DMS53 treated with DMSO at 0.1 percent for 48 hours (cell line): ENCODE data around the gene GRM8.
"Not testable (repeated sequence)": the region's sequence is repeated elsewhere in the genome, so short reads cannot be mapped to it uniquely, and the experiment has no call there.

Experiments used
- DNase-seq: peaks from one replicate; lab custom pipeline; 2025; ENCODE audit not compliant: unreplicated experiment; lab: John Stamatoyannopoulos, UW

The GRM8 gene

DNA sequence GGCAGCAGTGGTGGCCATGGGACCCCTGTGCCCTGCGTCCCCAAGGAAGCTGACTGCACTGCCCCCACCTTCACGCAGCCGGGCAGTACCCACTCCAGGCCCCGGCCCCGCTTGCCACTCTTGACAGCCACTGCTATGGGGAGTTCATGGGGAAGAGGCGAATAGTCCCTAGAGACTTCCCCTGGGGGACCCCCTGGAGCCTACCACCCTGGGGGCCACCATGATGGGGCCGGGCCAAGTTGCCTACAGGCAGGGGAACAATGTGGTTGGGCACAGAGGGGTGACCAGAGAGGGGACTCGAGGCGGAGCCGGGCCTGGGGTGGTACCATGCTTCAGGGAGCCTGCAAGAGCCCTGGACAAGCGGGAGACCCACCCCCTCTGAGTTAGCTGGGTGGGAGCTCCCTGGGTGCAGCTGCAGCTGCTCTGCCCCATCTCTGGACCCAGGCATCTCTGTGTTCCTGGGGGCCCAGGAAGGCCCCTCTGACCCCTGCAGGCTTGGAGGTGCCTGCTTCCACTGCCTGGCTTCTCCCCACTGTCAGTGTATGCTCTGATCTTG lies 567.6 kb downstream of the GRM8 start:
- no peak for DNase-seq

DNA sequence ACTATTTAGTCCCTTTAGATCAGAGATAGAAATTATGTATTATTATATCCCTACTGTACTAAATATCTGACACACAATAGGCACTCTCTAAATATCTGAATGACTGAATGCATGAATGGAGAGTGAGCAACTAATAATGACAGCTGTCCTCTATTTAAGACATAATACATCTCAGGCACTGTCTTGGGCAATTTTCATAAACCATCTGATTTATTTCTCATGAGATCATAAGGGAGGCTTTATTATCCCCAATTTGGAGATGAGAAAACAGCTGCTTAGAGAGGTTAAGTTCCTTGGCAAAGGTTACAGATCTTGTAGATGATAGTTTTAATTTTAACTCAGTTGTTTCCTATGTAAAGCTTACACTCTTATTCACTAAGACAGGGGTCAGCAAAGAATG lies 570.6 kb downstream of the GRM8 start:
- no peak for DNase-seq

DNA sequence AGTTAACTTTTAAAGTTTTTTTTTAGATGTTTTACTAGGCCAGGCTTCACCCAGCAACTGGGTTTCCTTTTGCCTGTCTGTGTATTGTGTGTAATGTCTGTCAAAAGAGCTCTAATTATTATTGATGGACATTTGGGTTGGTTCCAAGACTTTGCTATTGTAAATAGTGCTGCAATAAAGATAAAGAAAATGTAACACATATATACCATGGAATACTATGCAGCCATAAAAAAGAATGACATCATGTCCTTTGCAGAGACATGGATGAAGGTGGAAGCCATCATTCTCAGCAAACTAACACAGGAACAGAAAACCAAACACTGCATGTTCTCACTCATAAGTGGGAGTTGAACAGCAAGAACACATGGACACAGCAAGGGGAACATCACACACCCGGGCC lies 584.0 kb downstream of the GRM8 start:
- not testable (repeated sequence) for DNase-seq

DNA sequence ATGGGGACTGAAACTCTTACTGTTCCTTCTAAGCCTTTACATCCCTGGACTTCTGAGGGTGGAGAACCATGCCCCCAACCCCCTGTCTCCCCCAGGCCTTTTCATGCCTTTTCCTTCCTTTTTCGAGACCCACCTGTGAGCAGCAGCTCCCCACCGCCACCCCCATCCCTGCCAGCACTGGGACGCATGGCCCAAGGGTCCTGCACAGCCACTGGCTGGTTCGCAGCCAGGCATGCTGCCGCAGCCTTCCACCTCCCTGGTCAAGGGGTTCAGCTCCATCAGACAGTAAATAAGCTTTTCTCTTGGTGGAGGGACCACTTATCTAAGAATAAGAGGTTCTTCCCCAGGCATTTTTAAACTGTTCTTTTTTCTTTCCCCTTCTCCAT lies 584.4 kb downstream of the GRM8 start:
- no peak for DNase-seq

DNA sequence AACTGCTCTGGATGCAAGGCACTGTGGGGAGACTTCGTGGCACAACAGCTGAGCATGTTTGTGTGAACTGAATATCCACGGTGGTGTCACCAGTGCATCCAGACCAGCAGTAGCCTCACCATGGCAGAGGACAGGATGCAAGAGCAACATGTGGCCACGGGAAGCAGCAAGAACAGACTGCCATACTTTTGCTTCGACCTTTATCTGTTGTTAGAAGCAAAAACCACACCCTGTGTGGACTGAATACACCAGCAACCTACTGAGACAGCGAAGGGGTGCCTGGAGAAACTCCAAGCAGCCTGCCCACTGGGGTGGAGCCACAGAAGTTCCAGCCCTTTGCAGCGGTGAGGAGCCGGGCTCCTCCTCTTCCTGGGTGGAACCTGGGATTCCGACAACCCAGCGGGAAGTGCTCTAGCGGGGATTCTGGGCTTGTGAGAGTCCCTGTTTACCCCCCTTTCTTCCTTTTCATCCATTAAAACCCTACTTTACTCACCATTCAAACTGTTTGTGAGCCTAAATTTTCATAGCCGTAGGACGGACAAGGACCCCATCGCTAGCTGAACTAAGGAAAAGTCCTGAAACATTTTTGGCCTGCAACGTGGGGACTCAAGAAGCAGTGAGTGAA lies 584.9 kb downstream of the GRM8 start:
- DNase-seq, result no peak

DNA sequence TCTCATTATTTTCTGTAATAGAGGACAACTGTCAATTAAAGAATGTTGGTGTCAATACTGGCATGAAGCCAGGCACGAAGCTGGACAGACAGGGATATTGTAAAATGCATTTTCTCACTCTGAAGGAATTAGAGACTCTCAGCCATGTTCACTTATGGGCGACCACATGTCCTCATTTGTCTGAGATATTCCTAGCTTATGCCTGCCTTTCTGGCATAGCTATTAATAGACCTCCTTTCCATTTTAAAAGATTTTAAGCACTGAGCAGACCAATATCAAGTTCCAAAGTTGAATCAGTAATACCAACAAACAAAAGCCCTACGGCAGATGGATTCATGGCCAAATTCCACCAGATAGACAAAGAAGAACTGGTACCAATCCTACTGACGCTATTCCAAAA lies 589.9 kb downstream of the GRM8 start:
- no peak for DNase-seq

DNA sequence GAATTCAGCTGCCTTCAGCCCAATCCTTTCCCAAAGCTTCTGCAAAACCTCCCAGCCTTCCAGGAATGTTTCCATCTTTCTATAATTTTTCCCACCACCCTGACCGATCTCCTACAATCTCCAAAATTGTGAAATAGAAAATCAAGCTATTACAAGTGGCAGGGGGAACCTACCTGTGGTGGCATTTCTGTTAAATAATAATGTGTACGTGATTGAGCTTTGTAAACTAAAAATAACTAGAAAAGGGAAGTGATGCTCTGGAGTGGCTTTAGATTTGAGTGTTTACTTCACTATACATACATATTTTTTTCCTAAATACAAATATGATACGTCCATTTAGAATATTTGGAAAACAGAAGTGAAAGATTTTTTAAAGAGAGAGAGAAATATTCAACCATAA lies 593.6 kb downstream of the GRM8 start:
- DNase-seq, result no peak

DNA sequence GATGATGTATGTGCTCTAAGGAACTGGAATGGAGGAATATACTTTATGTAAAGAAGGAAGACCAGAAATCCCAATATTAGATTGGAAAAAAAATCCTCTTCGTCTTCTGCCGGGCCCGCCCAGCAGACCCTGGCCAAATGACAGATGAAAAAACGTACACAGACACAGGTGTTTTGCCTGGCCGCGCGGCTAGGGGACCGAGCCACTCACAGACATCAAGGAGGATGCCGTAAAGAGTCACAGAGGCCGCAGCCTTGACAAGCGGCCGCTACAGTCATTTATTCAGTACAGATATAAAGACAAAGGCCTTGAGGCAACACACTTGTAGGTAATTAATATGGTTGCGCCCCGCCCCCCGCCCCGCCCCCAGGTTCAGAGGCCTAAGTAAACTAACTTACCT lies 594.1 kb downstream of the GRM8 start:
- no peak for DNase-seq

DNA sequence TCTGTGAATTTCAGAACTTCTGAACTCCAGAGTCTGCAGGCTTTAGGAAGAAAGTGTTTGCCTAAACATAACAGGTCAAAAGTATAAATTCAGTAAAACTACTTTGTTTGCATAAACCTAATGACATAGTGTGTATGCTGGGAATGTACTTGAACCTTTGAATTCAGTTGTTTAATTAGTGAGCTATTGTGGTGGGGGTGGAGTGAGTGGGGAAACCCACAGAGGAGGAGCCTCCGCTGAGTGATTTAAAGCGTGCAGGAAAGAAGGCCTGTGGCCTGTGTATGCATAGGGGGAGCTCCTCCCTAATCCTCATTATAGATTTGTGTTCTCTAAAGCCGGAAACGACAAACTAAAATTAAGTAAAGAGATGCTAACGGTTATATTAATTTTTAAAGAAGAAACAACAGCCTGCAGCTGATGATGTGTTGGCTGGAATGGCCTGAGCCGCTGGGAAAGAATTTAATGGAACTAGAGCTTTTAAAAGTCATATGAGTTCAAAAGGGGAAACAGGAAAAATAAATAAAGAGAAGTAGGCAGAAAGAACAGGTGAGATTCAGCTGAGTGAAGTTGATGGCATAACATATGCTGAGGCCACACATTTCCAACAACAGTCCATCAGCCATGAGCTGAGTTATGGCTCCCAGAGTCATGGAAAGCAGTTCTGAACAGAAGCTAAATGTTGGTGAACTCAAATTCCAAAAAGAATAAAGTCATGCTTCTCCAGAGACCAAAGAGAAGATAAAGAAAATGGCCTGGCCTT lies 595.0 kb downstream of the GRM8 start:
- no peak for DNase-seq

DNA sequence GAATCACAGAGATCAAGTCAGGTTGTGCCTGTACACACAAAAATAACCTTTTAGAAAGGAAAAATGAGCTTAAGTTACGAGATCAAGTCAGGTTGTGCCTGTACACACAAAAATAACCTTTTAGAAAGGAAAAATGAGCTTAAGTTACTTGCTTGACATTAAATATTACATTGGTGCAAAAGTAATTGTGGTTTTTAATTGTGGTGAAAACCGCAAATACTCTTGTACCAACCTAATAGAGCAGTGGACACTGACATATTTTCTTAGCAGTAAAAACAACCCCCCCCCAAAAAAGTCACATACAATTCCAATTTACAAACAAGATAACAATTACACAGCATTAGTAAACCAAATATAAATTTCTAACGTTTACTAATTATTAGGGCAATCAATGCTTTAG lies 595.6 kb downstream of the GRM8 start:
- DNase-seq, result no peak

DNA sequence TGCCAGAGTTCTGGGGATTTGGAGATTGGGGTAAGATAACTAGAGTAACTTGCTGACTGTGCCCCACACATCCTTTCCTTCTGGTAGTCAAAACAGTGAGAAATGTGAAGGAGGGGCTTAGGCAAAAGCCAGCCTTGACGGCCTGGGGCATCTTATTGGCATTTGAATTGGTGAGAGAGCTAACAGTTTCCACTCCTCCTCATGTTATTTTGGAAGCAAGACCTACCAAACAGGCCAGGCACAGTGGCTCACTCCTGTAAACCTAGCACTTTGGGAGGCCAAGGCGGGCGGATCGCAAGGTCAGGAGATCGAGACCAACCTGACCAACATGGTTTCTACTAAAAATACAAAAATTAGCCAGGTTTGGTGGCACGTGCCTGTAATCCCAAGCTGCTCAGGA lies 596.6 kb downstream of the GRM8 start:
- DNase-seq, result no peak

DNA sequence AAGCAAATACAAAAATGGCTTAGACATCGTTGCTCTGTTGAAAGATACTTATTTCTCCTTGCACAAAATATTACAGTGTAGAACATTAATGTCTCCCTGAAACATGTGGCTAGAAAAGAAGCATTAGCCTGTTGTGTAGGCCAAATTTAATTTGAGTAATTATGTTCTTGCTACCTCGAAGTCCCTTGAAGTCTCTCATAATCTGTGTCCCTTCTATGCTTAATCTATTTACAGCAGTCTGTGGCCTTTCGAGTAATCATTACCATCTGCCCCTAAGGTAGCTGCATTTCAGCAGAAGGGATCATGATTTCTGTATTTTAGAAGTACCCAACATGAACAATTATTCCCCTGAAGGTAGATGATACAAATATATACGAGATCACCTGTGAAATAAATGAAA lies 615.2 kb downstream of the GRM8 start:
- DNase-seq, result no peak

DNA sequence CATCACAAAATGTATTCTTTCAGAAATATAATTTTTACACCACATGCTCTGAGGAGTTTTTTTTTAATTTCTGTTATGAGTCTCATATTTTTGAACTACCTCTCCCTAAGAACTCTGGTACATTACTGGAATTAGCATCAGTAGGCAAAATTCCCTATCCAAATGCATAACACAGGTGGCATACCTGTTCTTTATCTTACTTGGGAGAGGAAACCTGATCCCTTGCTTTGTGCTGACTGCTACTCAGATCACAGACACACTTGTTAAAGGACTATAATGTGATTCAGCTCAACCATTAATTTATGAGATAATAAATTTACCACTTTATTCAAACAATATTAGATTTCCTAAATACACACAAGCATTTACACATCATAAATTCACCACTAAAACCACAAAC lies 617.2 kb downstream of the GRM8 start:
- DNase-seq, result peak; percentile 32

DNA sequence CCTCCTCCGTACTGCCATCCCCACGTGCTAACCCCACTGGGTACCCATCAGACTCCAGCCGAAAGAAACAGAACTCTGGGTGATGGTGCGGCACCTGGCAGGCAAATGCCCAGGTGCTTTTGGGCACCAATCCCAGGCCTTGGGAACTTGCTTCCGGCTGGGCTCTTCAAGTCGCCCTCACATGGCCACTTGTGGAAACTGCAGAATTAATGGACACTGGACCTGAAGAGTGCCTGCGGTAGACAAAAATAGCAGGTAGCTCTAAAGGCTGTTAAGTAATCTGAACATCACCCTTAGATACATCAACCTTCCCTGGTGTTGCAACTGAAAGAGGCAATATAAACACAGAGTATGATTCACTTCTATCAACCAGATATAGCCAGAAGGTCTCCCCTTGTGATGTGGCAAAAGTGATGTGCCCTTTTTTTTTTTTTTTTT lies 644.4 kb downstream of the GRM8 start:
- DNase-seq, result peak; percentile 54

DNA sequence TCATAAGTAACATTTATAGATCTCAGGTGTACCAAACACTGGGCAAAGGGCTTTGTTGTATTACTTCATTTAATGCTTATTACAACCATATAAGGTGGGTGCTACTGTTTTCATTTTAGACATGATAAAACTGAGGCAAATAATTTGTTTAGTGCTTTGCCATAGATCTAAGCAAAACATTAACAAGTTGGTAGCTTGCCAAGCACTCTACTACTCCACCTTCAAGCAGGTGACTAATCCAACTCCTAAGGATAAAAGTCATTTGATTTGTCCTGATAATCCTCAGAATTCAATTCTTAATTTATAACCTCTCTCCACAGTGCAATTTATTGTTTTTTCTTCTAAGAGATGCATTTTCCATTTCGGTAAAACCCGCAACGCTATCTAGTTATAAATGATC lies 646.4 kb downstream of the GRM8 start:
- DNase-seq, result peak; percentile 61

DNA sequence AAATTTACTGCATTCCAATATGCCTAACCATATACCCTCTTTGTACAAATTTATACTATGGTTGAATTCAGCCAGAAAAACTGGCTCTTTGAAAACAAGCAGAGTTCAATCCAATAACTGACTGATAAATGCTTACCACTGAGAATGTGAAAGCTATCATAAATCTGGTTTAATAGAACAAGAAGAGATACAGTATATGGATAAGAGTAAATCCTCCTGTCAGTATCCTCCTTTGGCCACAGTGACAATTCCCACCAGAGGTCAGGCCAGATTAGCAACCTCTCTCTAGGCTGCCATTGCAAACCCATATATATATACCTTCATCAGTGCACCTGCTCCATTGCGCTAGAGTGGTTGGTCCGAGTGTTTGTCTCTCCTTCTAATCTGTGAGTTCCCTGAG lies 647.2 kb downstream of the GRM8 start:
- peak; percentile 66 for DNase-seq

DNA sequence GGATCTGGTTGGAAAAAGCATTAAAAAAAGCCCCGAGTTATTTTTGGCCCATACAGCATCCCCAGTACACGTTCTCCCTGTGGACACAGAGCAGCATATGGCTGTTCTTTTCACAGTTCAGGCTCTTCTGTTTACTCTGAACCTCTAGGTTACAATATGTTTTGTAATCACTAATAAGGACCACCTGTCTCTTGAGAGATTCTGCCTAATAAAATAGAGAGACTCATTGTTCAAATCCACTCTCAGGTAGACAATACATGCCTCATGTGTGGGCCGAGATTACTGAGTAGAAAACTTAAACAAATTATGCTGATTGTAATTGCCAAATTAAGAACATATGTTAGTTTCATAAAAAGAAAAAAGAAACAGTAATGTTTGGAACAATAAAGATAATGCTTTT lies 647.7 kb downstream of the GRM8 start:
- DNase-seq, result peak; percentile 60

DNA sequence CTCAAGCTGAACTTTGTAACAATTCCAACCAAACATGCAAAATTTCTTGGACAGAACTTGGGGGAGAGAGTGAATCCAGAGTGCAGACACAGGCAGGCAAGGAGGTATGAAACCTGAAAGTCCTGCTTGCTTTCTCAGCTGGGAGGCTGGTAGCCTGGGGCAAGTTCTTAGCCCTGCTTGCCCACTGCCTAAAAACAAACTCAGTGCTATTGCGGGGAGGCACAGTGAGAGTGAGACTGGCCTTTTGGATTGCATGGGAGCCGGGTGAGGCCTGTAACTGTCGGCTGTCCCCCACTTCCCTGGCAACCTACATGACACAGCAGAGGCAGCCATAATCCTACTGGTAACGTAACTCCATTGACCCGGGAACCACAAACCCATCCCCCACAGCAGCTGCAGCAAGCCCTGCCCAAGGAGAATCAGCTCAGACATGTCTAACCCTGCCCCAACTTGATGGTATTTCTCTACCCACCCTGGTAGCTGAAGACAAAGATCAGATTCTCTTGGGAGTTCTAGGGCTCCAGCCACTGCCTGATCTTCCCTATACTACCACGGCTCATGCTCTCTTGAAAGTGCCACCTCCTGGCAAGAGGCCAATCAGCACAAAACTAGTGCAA lies 663.6 kb downstream of the GRM8 start:
- no peak for DNase-seq

DNA sequence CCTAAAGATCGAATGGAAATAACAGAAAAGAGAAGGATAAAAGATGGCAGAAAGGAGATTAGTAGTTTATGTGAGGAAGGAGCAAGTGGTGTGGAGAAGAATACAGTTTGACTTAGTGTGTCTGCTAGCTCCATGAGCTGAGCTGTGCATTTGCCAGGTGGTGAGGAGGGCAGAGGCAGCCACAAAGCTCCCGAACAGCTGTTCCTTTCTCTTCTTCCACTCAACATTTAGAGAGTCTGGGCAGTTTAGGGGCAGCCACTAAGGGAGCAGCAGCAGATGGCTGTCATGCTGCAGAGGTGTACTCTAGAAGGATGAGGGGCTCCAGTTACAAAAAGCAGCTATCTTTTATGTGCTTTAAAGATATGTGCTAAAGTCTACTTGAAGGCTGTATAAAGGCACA lies 674.4 kb downstream of the GRM8 start:
- peak; percentile 32 for DNase-seq

DNA sequence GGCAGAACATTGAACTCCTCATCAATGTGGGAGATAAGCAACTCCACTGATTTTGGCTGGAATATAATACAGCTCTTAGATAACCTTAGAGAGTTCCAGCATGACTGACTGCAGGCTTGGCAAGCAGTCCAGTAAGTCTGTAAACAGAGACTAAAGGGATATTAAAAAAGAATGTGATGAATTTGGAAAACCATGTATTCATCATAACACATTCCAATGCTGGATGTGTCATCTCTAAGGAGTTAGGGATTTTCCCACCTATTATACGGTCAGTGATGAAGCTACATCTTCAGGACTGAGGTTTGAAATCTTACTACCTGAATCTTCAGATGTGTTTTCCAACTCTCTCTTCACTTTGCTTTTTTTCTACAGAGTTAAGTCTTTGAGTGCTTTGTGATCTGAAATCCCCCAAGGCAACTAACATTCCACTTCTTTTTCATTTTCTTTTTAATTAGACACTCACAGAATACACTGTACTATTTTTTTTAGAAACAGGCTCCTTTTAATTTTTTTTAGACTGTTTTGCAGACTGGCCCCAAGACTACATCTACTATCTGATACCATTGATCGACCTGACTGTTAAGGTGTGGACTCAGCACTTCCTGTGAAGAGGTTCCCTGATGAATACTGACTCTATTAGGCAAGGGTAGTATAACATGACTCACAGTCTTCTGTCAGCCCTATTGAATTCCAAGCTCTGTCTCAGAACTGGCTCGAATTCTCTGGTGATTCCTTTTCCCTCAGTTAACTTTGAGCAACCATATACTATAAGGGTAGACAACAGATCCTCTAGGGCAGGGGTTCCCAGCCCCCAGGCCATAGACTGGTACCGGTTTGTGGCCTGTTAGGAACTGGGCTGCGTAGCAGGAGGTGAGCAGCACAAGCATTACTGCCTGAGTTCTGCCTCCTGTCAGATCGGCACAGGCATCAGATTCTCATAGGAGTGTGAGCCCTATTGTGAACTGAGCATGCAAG lies 678.2 kb downstream of the GRM8 start:
- peak; percentile 74 for DNase-seq

DNA sequence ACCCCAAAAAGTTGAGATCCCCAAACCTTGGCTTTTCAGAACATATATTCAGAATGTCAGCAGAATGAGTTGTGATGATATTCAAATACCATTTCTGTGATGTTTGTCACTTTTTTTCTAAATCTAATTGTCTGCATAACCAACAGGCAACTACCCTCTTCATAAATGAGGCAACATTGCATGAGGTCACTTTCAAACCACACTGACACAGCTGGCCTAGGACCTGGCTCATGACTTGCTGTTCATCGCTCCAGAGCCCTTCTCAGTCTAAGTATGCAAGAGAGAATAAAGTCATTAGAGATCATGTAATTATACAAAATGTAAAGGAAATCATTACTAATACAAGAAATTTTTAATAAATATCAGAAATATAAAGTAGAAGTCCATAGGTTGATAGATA lies 681.9 kb downstream of the GRM8 start:
- peak; percentile 20 for DNase-seq
